Stimulated activated CD4-positive, alpha-beta T cell treated with anti-CD3 and anti-CD28 coated beads, Interleukin-1b, Interleukin-23, amount 100 ng/mL, for 24 hours (primary cell): ENCODE results near the gene NOSIP.
"Not testable (repeated sequence)": the region's sequence is repeated elsewhere in the genome, so short reads cannot be mapped to it uniquely, and the experiment has no call there.

Source experiments
- DNase-seq, 4 experiments: peaks; one replicate each; pipeline ENCODE4 v3.0.0-alpha.2; 2020; ENCODE audit warnings: low read depth in 4 of 4, low spot score in 1 of 4

NOSIP gene, protein sequence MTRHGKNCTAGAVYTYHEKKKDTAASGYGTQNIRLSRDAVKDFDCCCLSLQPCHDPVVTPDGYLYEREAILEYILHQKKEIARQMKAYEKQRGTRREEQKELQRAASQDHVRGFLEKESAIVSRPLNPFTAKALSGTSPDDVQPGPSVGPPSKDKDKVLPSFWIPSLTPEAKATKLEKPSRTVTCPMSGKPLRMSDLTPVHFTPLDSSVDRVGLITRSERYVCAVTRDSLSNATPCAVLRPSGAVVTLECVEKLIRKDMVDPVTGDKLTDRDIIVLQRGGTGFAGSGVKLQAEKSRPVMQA

DNA sequence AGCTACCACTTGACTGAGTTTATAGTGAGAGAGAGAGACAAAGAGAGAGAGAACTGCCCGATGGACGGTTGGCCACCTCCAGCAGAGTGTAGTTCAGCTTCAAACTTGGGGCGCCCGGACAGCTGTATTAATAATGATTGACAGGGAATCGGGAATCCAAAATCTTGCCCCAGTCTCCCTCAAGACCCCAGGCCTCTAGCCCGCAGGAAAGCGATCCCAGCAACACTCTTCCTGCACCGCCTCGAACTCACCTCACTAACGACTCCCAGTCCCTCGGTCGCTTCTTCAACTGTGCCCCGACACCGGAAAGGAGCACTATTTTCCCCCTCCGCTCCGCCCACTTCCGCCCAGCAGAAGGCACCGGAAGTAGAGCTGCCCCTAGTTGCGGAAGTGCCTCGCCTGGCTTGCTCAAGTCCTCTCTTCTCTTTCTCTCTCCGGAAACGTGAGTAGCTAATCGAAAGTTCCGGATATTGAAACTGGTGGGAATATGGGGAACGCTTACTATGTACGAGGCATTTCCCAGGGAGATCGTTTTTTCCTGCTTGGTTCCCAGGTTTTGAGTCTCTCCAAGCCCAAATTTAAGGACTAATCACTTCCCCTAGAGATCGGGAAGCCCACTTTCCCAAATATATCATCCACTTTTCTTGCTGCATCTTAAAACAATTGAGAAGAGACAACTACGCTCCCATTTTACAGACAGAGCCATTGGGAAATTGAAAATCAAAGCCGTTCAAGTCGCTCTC lies at the start of gene NOSIP:
NOSIP (minus strand) TSS at position 293 of the 743 bp plus-strand sequence. CDS start 19,865 bp downstream, outside the sequence.
- DNase-seq: peak; percentile 89 to 95 (median 92)

DNA sequence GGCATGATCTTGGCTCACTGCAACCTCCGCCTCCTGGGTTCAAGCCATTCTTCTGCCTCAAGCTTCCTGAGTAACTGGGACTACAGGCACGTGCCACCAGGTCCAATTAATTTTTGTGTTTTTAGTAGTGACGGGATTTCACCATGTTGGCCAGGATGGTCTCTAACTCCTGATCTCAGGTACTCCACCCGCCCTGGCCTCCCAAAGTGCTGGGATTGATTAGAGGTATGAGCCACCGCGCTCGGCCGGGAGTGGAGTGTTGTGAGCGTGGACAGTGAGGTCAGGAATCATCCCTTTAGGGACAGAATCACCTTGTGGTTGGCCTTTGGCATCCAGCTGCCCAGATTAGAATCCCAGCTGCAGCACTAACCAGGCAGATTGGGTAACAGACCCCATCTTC lies 49.3 kb upstream of the NOSIP start:
- DNase-seq: no peak

DNA sequence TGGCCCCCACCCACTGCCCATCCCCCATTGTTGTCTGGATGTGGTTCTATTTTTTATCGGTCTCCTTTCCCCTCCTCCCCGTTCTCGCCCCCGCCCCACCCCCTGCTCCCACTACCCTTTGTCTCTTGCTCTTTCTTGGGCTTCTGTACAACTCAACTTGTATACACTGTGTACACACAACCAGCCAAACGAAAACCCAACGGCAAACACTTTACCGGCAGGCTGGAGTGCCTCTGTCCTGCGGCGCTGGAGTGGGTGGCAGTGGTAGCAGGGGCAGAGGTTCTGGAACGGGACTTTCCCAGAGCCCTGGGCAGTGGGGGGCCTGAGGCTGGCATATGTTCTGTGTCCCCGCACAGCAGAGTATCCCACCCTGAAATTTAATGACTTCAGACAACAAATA lies 45.9 kb upstream of the NOSIP start:
- DNase-seq: no peak

DNA sequence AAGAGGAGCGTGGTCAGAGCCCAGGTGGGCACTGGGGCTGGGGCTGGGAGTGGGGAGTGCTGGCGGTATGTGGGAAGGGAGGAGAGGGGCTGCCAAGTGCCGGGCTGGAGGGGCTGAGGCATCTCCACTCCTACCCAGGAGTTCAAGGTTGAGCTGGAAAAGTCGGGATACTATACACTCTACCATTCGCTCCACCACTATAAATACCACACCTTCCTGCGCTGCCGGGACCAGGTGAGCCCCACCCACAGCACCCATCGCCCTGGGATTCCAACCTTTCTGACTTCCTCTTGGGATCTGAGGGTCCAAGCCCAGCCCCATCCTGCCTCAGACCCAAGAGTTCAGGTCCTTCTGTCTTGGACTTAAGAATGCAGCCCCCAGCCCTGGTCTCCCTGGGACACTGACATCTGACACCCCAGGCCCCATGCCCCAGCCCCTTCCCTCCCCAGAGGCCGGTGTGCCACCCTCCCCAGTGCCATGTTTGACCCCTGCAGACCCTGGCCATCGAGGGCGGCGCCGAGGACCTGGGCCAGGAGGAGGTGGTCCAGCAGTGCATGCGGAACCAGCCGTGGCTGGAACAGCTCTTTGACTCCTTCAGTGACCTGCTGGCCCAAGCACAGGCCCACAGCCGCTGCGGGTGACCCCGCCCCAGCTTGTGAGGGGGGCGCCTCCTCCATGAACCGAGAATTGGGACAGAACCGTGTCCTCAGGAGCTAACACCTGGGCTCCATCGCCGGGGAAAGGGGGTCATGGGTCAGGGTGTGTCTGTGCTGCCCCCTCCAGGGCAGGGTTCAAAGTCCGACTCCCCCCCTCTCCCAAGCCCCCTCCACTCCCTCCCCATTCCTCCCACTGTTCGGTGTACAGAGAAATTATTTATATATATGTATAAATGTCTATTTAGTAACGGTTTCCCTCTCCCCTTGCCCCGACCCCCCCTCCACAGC lies 44.9 kb upstream of the NOSIP start:
- no peak for DNase-seq

DNA sequence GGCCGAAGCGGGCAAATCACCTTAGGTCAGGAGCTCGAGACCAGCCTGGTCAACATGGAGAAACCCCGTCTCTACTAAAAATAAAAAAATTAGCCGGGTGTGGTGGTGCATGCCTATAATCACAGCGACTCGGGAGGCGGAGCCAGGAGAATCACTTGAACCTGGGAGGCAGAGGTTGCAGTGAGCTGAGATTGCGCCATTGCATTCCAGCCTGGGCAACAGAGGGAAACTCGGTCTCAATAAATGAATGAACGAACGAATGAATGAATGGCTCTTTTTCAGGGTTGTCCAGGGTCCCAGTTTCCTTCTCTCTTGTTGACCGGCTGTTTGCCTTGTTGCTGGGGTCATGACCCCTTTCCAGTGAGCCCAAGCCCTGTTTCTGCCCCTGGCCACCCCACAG lies 37.5 kb upstream of the NOSIP start:
- DNase-seq: not testable (repeated sequence)

DNA sequence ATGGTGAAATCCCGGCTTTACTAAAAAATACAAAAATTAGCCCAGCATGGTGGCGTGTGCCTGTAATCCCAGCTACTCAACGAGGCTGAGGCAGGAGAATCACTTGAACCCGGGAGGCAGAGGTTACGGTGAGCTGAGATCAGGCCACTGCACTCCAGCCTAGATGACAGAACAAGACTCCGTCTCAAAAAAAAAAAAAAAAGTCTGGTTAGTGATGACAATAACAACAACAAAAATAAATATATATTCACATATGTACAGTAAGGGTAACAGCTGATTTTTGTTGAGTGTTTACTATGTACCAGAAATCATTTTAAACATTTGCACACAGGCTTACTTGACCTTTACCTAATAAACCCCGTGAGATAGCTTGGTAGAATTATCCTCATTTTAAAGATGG lies 36.6 kb upstream of the NOSIP start:
- DNase-seq: no peak

DNA sequence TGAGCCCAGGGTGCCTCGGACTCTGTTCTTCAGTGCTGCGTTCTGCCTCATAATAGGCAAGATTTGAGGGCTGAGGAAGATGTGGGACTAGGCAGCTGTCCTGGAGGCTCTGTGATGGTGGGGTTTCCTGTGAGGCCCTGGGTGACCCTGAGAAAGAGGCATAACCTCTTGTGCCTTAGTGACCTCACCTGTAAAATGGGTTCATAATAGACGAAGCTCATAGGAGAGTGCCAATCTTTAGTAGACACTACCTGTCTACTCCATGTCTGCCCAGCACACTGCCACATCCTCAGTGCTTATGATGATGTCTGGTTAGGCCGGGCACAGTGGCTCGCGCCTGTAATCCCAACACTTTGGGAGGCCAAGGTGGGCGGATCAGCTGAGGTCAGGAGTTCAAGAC lies 36.2 kb upstream of the NOSIP start:
- no peak for DNase-seq

DNA sequence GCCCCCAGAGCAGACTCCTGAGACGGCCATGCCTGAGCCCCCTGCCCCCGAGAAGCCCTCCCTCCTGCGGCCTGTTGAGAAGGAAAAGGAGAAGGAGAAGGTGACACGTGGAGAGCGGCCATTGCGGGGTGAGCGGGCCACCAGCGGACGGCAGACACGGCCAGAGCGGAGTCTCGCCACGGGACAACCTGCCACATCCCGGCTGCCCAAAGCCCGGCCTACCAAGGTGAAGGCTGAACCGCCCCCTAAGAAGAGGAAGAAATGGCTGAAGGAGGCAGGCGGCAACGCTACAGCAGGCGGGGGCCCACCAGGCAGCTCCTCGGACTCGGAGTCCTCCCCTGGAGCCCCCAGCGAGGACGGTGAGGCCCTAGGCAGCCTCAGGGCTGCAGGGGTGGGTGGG lies 35.5 kb upstream of the NOSIP start:
- DNase-seq: no peak

DNA sequence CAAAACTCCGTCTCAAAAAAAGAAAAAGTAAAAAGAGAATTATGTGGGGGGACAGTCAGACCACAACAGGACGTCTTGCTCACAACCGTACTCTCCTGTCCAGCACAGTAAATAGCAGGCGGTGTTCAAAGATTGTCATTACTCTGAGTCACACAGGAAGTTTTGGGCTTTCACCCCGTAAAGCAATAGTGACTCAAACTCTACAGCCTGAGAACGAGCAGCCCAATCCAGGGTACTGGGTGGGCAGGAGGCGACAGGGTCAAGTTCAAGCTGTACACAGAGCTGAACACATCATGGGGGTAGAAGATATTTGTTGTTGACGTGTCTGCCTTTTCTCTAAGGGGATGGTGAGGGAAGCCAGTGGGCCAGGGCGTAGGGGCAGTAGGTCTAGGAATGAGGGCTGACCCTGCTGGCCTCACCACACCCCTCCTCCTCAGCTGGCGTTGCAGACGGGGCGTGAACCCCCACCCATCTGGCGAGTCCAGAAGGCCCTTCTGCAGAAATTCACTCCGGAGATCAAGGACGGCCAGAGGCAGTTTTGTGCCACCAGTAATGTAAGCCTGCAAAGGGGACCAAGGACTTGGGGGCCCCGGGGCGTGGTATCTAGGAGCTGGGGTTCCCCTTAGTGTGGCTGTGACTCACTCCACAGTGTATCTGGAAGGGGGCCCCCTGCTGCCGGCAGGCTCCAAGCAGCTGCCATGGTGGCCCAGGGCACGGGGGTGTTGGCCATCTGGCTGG lies 33.9 kb upstream of the NOSIP start:
- DNase-seq: no peak

DNA sequence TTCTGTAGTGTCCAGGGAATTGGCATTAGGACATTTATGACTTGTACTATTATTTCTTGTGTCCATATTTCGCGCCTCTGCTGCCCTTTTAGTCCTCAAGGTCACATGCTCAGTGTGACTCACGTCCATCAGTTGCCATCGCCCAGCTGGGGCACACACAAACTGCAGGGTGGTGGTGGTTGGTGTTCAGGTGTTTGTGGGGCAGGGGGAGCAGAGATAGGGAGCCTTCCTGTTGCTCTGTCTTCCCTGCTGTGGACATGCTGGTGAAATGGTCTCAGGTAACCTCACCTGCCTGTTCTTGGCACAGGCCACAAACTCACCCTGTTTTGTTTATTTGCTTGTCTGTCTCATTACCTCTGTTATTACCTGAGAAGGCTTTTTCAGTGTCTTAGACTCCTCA lies 33.0 kb upstream of the NOSIP start:
- no peak for DNase-seq

DNA sequence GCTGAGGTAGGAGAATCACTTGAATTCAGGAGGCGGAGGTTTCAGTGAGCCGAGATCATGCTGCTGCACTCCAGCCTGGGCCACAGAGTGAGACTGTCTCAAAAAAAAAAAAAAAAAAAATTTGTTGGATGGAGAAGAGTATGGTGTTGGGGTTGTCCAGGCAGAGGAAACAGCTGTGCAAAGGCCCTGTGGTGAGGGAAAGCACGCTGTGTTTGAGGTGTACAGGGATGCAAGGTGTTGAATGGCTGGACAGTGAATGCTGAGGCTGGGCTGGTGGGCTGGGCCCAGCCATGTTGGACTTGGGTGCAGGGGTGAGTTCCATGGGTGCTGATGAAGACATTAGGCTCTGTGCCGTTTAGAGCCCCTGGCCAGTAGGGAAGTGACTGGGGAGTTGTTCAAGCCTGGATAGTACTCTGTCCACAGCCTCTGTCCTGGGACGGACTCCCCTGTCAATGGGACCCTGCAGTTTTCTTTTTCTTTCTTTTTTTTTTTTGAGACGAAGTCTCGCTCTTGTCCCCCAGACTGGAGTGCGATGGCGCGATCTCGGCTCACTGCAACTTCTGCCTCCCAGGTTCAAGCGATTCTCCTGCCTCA lies 29.2 kb upstream of the NOSIP start:
- DNase-seq: no peak

DNA sequence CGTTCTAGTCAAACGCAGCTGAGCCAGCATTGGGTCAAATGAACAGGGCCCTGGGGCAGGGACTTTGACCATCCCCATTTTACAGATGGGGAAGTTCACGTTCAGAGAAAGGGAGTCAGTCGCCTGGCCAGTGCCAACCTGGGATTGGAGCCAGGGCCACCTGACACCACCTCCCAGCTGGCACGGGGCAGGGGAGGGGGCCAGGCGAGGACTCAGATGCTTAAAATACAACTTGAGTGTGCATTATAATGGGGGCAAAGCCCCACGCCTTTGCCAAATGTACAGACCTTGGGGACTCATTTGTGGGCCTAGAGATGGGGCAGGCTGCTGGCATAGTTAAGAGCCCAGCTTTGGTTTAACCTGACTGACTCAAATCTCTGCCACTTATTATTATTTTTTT lies 25.2 kb upstream of the NOSIP start:
- DNase-seq: no peak

DNA sequence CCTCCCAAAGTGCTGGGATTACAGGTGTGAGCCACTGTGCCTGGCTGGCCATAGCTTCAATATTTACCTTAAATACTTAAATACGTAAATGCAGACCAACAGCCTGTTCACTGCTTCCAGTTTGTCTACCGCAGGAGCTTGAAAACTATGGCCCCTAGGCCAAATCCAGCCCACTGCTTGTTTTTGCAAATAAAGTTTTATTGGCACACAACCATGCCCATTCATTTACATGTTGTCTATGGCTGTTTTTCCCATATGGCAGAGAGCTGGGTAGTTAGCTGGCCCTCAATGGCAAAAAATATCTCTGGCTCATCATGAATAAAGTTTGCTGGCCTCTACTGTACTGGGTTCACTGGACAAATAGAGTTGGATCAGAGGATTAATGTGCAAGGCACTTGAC lies 22.4 kb upstream of the NOSIP start:
- DNase-seq: no peak

DNA sequence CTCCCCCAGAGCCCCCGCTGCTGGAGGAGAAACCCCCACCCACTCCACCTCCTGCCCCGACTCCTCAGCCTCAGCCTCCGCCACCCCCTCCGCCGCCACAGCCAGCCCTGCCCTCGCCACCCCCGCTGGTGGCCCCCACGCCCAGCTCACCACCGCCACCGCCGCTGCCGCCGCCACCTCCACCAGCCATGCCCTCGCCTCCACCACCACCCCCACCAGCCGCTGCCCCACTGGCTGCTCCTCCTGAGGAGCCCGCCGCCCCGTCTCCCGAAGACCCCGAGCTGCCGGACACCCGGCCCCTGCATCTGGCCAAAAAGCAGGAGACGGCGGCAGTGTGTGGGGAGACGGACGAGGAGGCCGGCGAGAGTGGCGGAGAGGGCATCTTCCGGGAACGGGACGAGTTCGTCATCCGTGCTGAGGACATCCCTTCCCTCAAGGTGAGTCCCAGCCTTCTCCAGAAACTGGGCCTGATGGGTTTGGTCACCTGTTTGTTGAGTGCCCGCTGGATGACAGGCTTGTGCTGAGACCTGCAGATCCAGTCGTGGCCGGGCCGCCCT lies 21.2 kb upstream of the NOSIP start:
- no peak for DNase-seq

DNA sequence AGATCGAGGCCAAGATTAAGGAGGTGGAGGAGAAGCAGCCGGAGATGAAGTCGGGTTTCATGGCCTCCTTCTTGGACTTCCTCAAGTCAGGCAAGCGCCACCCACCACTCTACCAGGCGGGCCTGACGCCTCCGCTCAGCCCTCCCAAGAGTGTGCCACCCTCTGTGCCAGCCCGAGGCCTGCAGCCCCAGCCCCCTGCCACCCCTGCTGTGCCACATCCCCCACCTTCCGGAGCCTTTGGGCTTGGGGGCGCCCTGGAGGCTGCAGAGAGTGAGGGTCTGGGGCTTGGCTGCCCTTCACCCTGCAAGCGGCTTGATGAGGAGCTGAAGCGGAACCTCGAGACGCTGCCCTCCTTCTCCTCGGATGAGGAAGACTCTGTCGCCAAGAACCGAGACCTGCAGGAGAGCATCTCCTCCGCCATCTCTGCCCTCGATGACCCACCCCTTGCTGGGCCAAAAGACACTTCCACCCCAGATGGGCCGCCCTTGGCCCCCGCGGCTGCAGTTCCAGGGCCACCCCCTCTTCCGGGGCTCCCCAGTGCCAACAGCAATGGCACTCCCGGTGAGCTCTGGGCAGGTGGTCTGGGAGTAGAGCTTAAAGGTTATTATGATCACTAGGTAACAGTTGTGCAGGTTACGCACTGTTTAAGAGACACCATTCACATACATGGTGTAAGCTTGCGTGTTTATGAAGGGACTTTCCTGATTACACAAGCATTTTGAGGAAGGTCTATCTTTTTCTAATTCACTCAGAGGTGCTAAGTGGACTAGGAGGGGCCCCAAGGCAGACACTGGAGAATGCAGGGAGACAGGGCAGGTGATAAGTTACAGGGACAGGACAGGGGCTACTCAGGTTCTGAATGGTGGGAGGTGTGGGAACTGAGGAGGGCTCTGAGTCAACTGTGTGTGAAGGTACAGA lies 19.3 kb upstream of the NOSIP start:
- no peak for DNase-seq

DNA sequence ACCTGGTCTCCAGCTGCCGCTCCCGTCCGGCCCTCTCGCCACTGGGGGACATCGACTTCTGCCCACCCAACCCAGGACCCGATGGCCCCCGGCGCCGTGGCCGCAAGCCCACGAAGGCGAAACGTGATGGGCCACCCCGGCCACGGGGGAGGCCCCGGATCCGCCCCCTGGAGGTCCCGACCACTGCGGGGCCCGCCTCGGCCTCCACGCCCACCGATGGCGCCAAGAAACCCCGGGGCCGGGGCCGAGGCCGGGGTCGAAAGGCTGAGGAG lies 17.3 kb upstream of the NOSIP start:
- DNase-seq: no peak

DNA sequence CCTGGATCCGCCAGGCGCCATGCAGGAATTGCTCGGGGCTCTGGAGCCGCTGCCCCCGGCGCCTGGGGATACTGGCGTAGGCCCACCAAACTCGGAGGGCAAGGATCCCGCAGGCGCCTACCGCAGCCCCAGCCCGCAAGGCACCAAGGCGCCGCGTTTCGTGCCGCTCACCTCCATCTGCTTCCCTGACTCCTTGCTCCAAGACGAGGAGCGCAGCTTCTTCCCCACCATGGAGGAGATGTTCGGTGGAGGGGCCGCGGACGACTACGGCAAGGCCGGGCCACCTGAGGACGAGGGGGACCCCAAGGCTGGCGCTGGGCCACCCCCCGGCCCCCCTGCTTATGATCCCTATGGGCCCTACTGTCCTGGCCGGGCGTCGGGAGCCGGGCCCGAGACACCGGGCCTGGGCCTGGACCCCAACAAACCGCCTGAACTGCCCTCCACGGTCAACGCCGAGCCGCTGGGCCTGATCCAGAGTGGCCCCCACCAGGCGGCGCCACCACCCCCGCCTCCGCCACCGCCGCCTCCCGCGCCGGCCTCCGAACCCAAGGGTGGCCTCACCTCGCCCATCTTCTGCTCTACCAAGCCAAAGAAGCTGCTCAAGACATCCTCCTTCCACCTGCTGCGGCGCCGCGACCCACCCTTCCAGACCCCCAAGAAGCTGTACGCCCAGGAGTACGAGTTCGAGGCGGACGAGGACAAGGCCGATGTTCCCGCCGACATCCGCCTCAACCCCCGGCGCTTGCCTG lies 16.8 kb upstream of the NOSIP start:
- no peak for DNase-seq

DNA sequence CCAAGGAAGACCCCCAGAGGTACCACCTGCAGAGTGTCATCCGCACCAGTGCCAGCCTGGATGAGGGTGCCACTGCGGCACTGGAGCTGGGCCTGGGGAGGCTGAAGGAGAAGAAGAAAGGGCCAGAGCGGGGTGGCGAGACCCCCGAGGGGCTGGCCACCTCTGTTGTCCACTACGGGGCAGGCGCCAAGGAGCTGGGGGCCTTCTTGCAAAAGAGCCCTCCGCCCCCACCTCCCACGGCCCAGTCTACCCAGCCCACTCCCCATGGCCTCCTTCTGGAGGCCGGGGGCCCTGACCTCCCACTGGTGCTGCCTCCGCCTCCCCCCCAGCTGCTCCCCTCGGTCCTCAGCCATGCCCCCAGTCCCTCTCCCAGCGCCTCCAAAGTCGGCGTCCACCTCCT lies 16.1 kb upstream of the NOSIP start:
- no peak for DNase-seq
